HG03060 (cell line): Measurements from ENCODE around the gene GKN1.
"Not testable (repeated sequence)": the region's sequence is repeated elsewhere in the genome, so short reads cannot be mapped to it uniquely, and the experiment has no call there.

Experiments used
- ATAC-seq: cut with Tn5 transposase; IDR thresholded peaks from one replicate; pipeline ENCODE4 v1.9.1; 2021; ENCODE audit warnings: low read depth, moderate number of reproducible peaks; ENCODE audit not compliant: unreplicated experiment

Gene GKN1

GRCh38 chr2:68955432-68955831, 19.0 kb upstream of the GKN1 start:
- not testable (repeated sequence) for ATAC-seq

GRCh38 chr2:68959001-68959400, 15.4 kb upstream of the GKN1 start:
- ATAC-seq: no peak

- no peak for ATAC-seq
Observed at GRCh38 chr2:68961380-68961779, 13.1 kb upstream of the GKN1 start.

GRCh38 chr2:68964282-68964681, 10.2 kb upstream of the GKN1 start:
- ATAC-seq: no peak

- no peak for ATAC-seq
Observed at GRCh38 chr2:68968221-68968620, 6.2 kb upstream of the GKN1 start.

- no peak for ATAC-seq
Observed at GRCh38 chr2:68969736-68970490, 4.5 kb upstream of the GKN1 start.

- ATAC-seq: no peak
Observed at GRCh38 chr2:68970566-68971265, 3.7 kb upstream of the GKN1 start.

- no peak for ATAC-seq
Observed at GRCh38 chr2:68971591-68972231, 2.7 kb upstream of the GKN1 start.

GRCh38 chr2:68974946-68975665, 670 bp downstream of the GKN1 start:
- ATAC-seq: no peak

GRCh38 chr2:68975844-68976243, 1.4 kb downstream of the GKN1 start:
- ATAC-seq: no peak

GRCh38 chr2:68977453-68977852, 3.0 kb downstream of the GKN1 start:
- ATAC-seq: no peak

- ATAC-seq: no peak
Observed at GRCh38 chr2:68978098-68978497, 3.7 kb downstream of the GKN1 start.

- ATAC-seq: no peak
Observed at GRCh38 chr2:68980956-68981355, 6.5 kb downstream of the GKN1 start.

- ATAC-seq: no peak
Observed at GRCh38 chr2:68987021-68987503, 12.6 kb downstream of the GKN1 start.

GRCh38 chr2:68989035-68989434, 14.6 kb downstream of the GKN1 start:
- no peak for ATAC-seq

GRCh38 chr2:68992341-68992740, 17.9 kb downstream of the GKN1 start:
- ATAC-seq: no peak

GRCh38 chr2:68992933-68993332, 18.5 kb downstream of the GKN1 start:
- no peak for ATAC-seq

GRCh38 chr2:68993660-68994059, 19.2 kb downstream of the GKN1 start:
- ATAC-seq: no peak

- no peak for ATAC-seq
Observed at GRCh38 chr2:68994864-68995263, 20.4 kb downstream of the GKN1 start.

- ATAC-seq: no peak
Observed at GRCh38 chr2:68995916-68996315, 21.5 kb downstream of the GKN1 start.

- no peak for ATAC-seq
Observed at GRCh38 chr2:68997401-68997800, 23.0 kb downstream of the GKN1 start.
